ENCODE measurements around the gene SAE1. TPM values are rescaled to one million over a fixed set of nuclear protein-coding genes. Genes with fewer than 3 reads are reported as not detected.
A peak's percentile ranks its signal among the peaks of the same experiment; 100 is the strongest.

SAE1 gene
- total and polyA plus RNA-seq, 2 donors (not counting 1 experiment from before 2014, with no cell fraction given) = 26.5 to 45.1 TPM

- TF ChIP-seq CTCF (IDR thresholded peaks at IDR 0.05) (no peak), EZH2 (IDR thresholded peaks at IDR 0.05; ENCODE audit: borderline replicate concordance, insufficient read depth, low read depth, low read length, poor library complexity, severe bottlenecking) (no peak)
- Histone ChIP-seq H3K79me2 (ENCODE audit: control insufficient read depth, insufficient read depth, low read length) (peaks cover 57% of the 10 kb centered on the region), H3K27ac (ENCODE audit: low read length in 2 of 2) (peak overlapping the region; percentile 96 to 100), H2AFZ (ENCODE audit: insufficient read depth, low read depth, low read length, poor library complexity, severe bottlenecking) (peak overlapping the region; percentile 56), H4K20me1 (ENCODE audit: control insufficient read depth, insufficient read depth, low read length, poor library complexity, severe bottlenecking) (no peaks in the 10 kb centered on the region), H3K4me3 (ENCODE audit: control extremely low read depth in 1 of 5, extremely low read depth in 1 of 5, insufficient read depth in 1 of 5, low read depth in 2 of 5, low read length in 4 of 5) (peak overlapping the region; percentile 94 to 99 (median 98)), H3K36me3 (replicated peaks in 1 of 2; ENCODE audit: control extremely low read depth in 1 of 2, control insufficient read depth in 1 of 2, extremely low read depth in 1 of 2, insufficient read depth in 2 of 2, low read length in 1 of 2) (peaks cover 4 to 11% of the 10 kb centered on the region in 2 experiments), H3K4me1 (ENCODE audit: control insufficient read depth in 2 of 2, insufficient read depth in 2 of 2, low read length in 2 of 2) (peaks cover 41 to 48% of the 10 kb centered on the region in 2 donors), H3K27me3 (replicated peaks in 1 of 4; ENCODE audit: control extremely low read depth in 1 of 4, control insufficient read depth in 3 of 4, insufficient read depth in 4 of 4, low read length in 3 of 4) (no peaks in the 10 kb centered on the region), H3K9ac (ENCODE audit: low read length) (peak overlapping the region; percentile 100), H3K9me3 (ENCODE audit: control extremely low read depth in 1 of 3, control insufficient read depth in 2 of 3, insufficient read depth in 1 of 3, low read length in 2 of 3) (no peaks in the 10 kb centered on the region), H3K4me2 (replicated peaks; ENCODE audit: low read depth, low read length, poor library complexity, severe bottlenecking) (peak overlapping the region; percentile 92)
- CTCF ChIA-PET = interaction anchor here (1.0 to 2.7 kb wide), 3 partner anchors 13 to 31 kb away, joined by 3 to 11 read pairs (median 10); no protein-coding TSS in a partner anchor
- intact Hi-C loops (cut with micrococcal nuclease) = loop anchor here (5.0 to 10.0 kb wide), 2 partner anchors 33 to 494 kb away; partner anchors contain the start of gene BICRA
- H3K27me3 Mint-ChIP-seq = no peaks in the 10 kb centered on the region
- peaks cover 57% of the 10 kb centered on the region for H3K4me1 Mint-ChIP-seq
- 0% methylated on average over 3 of the region's 12 CpGs for WGBS (ENCODE audit: insufficient coverage)
- POLR2A ChIA-PET = interaction anchor here (1.6 to 4.7 kb wide), 2 partner anchors 14 to 116 kb away, joined by 9 to 30 read pairs; no protein-coding TSS in a partner anchor
- H3K27ac Mint-ChIP-seq = peak overlapping the region; percentile 99
- H3K4me3 Mint-ChIP-seq = peak overlapping the region; percentile 88
- no peaks in the 10 kb centered on the region for H3K9me3 Mint-ChIP-seq (ENCODE audit: insufficient read depth)
- DNase-seq = peak; percentile 45
- no peak for ATAC-seq (ENCODE audit: low read depth)
Measured at GRCh38 chr19:47110521-47111005, 20.1 kb upstream of the SAE1 start.

- CTCF ChIA-PET = interaction anchor here (0.9 to 1.5 kb wide), 4 partner anchors 11 to 32 kb away, joined by 3 to 7 read pairs (median 4); partner anchors contain the start of gene SAE1
- TF ChIP-seq CTCF (IDR thresholded peaks at IDR 0.05) (no peak), EZH2 (IDR thresholded peaks at IDR 0.05; ENCODE audit: borderline replicate concordance, insufficient read depth, low read depth, low read length, poor library complexity, severe bottlenecking) (no peak)
- Mint-ChIP-seq H3K27me3 (no peaks in the 10 kb centered on the region), H3K4me3 (peak overlapping the region; percentile 88), H3K4me1 (peaks cover 51% of the 10 kb centered on the region), H3K27ac (peak overlapping the region; percentile 99), H3K9me3 (ENCODE audit: insufficient read depth) (no peaks in the 10 kb centered on the region)
- Histone ChIP-seq H2AFZ (ENCODE audit: insufficient read depth, low read depth, low read length, poor library complexity, severe bottlenecking) (peak overlapping the region; percentile 56), H3K9ac (ENCODE audit: low read length) (peak overlapping the region; percentile 100), H3K4me3 (ENCODE audit: control extremely low read depth in 1 of 5, extremely low read depth in 1 of 5, insufficient read depth in 1 of 5, low read depth in 2 of 5, low read length in 4 of 5) (peak overlapping the region; percentile 94 to 99 (median 98)), H3K27ac (ENCODE audit: low read length in 2 of 2) (peak overlapping the region; percentile 96 to 100), H3K4me2 (replicated peaks; ENCODE audit: low read depth, low read length, poor library complexity, severe bottlenecking) (peak overlapping the region; percentile 92), H3K9me3 (ENCODE audit: control extremely low read depth in 1 of 3, control insufficient read depth in 2 of 3, insufficient read depth in 1 of 3, low read length in 2 of 3) (no peaks in the 10 kb centered on the region), H3K27me3 (replicated peaks in 1 of 4; ENCODE audit: control extremely low read depth in 1 of 4, control insufficient read depth in 3 of 4, insufficient read depth in 4 of 4, low read length in 3 of 4) (no peaks in the 10 kb centered on the region), H3K4me1 (ENCODE audit: control insufficient read depth in 2 of 2, insufficient read depth in 2 of 2, low read length in 2 of 2) (peaks cover 41 to 48% of the 10 kb centered on the region in 2 donors), H3K79me2 (ENCODE audit: control insufficient read depth, insufficient read depth, low read length) (peaks cover 51% of the 10 kb centered on the region), H3K36me3 (replicated peaks in 1 of 2; ENCODE audit: control extremely low read depth in 1 of 2, control insufficient read depth in 1 of 2, extremely low read depth in 1 of 2, insufficient read depth in 2 of 2, low read length in 1 of 2) (peaks cover 1 to 11% of the 10 kb centered on the region in 2 experiments), H4K20me1 (ENCODE audit: control insufficient read depth, insufficient read depth, low read length, poor library complexity, severe bottlenecking) (no peaks in the 10 kb centered on the region)
- 0% methylated on average over 26 of the region's 35 CpGs for WGBS (ENCODE audit: insufficient coverage)
- intact Hi-C loops (cut with micrococcal nuclease) = loop anchor here (5.0 to 10.0 kb wide), 2 partner anchors 34 to 494 kb away; partner anchors contain the start of gene BICRA
- DNase-seq = peak; percentile 78
- no peak for ATAC-seq (ENCODE audit: low read depth)
- POLR2A ChIA-PET = interaction anchor here (0.5 to 4.7 kb wide), 9 partner anchors 13 to 248 kb away, joined by 3 to 30 read pairs (median 4); no protein-coding TSS in a partner anchor
Measured at GRCh38 chr19:47111006-47111621, 19.5 kb upstream of the SAE1 start.
